H1 (cell line): ENCODE data around the gene KCND3.

Experiments
- HDAC2 ChIP-seq, 2 experiments: fragments of 300-600 bp in 1 of 2; sonication (generic) in 1 of 2; IDR thresholded peaks; 2 replicates each; pipeline ENCODE4 v1.6.1; 2011 to 2012; ENCODE audit warnings: low read depth in 2 of 2, low read length in 2 of 2, mild to moderate bottlenecking in 2 of 2, moderate library complexity in 2 of 2, borderline replicate concordance in 1 of 2, inconsistent platforms in 1 of 2
- NRF1 ChIP-seq: IDR thresholded peaks from 2 replicates; pipeline ENCODE4 v1.6.1; 2011; ENCODE audit warnings: mild to moderate bottlenecking, low read depth, low read length, improper control_type of control experiment
- PHF8 ChIP-seq: fragments of 200-600 bp; sonication (generic); conservative IDR thresholded peaks from 2 replicates; pipeline ENCODE4 v1.7.1; 2012; ENCODE audit warnings: low read depth, mild to moderate bottlenecking, inconsistent platforms, low read length, moderate library complexity
- POLR2A ChIP-seq, 2 experiments: IDR thresholded peaks; 1 replicate in 1 of 2; 2 replicates in 1 of 2; pipeline ENCODE4 v1.6.1; 2011; ENCODE audit warnings: low read depth in 2 of 2, low read length in 2 of 2, mild to moderate bottlenecking in 2 of 2; ENCODE audit errors: control extremely low read depth in 1 of 2
- RFX5 ChIP-seq: IDR thresholded peaks from 2 replicates; pipeline ENCODE4 v1.6.1; 2011; ENCODE audit warnings: low read depth, low read length, improper control_type of control experiment, borderline replicate concordance
- SIN3A ChIP-seq, 2 experiments: IDR thresholded peaks in 1 of 2; conservative IDR thresholded peaks in 1 of 2; 2 replicates each; pipeline ENCODE4 v1.6.1; 2011 to 2012; ENCODE audit warnings: low read length in 2 of 2, improper control_type of control experiment in 1 of 2, low read depth in 1 of 2, mild to moderate bottlenecking in 1 of 2
- TF ChIP-seq, protein P1 (sequence below), 3 experiments: IDR thresholded peaks; 1 replicate in 2 of 3; 2 replicates in 1 of 3; pipeline versions ENCODE4 v1.5.1 to v1.6.1; 2011; ENCODE audit warnings: low read length in 3 of 3, mild to moderate bottlenecking in 3 of 3, inconsistent platforms in 2 of 3, low read depth in 1 of 3, moderate library complexity in 1 of 3; ENCODE audit not compliant: insufficient read depth in 1 of 3; ENCODE audit errors: control extremely low read depth in 1 of 3
- TF ChIP-seq, protein P2 (sequence below): IDR thresholded peaks from 2 replicates; pipeline ENCODE4 v1.6.1; 2012; ENCODE audit warnings: low read length, inconsistent platforms
- TF ChIP-seq, protein P3 (sequence below): IDR thresholded peaks from 2 replicates; pipeline ENCODE4 v1.6.1; 2011; ENCODE audit warnings: low read length, improper control_type of control experiment
- TF ChIP-seq, protein P4 (sequence below): IDR thresholded peaks from 2 replicates; pipeline ENCODE4 v1.6.1; 2012; ENCODE audit warnings: inconsistent platforms

DNA sequence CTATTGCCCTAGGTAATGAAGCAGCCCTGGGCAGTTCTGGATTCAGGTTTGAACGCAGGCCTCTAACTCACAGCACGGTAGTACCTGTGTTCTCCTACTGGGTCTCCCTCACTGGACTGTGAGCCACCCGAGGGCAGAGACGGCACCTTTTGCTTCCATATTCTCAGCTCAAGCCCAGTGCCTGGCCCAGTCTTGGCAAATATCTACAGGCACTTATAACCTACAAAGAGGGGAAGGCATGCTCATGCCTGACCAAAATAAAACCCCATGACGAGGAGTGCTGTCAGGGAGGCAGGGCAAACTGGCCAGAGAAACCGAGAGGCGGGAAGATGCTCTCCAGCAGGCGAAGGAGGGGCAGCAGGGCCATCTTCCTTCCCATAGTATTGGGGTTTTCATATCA is 142.6 kb downstream of the KCND3 start:
- TF ChIP-seq, protein P1, sequence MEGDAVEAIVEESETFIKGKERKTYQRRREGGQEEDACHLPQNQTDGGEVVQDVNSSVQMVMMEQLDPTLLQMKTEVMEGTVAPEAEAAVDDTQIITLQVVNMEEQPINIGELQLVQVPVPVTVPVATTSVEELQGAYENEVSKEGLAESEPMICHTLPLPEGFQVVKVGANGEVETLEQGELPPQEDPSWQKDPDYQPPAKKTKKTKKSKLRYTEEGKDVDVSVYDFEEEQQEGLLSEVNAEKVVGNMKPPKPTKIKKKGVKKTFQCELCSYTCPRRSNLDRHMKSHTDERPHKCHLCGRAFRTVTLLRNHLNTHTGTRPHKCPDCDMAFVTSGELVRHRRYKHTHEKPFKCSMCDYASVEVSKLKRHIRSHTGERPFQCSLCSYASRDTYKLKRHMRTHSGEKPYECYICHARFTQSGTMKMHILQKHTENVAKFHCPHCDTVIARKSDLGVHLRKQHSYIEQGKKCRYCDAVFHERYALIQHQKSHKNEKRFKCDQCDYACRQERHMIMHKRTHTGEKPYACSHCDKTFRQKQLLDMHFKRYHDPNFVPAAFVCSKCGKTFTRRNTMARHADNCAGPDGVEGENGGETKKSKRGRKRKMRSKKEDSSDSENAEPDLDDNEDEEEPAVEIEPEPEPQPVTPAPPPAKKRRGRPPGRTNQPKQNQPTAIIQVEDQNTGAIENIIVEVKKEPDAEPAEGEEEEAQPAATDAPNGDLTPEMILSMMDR (IDR thresholded peaks at IDR 0.05; ENCODE audit: control extremely low read depth in 1 of 3, insufficient read depth in 1 of 3, low read depth in 1 of 3, low read length in 3 of 3): no peak
- TF ChIP-seq, protein P2, sequence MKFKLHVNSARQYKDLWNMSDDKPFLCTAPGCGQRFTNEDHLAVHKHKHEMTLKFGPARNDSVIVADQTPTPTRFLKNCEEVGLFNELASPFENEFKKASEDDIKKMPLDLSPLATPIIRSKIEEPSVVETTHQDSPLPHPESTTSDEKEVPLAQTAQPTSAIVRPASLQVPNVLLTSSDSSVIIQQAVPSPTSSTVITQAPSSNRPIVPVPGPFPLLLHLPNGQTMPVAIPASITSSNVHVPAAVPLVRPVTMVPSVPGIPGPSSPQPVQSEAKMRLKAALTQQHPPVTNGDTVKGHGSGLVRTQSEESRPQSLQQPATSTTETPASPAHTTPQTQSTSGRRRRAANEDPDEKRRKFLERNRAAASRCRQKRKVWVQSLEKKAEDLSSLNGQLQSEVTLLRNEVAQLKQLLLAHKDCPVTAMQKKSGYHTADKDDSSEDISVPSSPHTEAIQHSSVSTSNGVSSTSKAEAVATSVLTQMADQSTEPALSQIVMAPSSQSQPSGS: no peak
- TF ChIP-seq RFX5 (no peak), SIN3A (conservative IDR thresholded peaks at IDR 0.05 in 1 of 2, IDR thresholded peaks at IDR 0.05 in 1 of 2; ENCODE audit: low read depth in 1 of 2, low read length in 2 of 2) (no peak), POLR2A (IDR thresholded peaks at IDR 0.05; ENCODE audit: control extremely low read depth in 1 of 2, low read depth in 2 of 2, low read length in 2 of 2) (no peak), PHF8 (no peak), NRF1 (no peak), HDAC2 (IDR thresholded peaks at IDR 0.05; ENCODE audit: borderline replicate concordance in 1 of 2, low read depth in 2 of 2, low read length in 2 of 2) (no peak)
- TF ChIP-seq, protein P3, sequence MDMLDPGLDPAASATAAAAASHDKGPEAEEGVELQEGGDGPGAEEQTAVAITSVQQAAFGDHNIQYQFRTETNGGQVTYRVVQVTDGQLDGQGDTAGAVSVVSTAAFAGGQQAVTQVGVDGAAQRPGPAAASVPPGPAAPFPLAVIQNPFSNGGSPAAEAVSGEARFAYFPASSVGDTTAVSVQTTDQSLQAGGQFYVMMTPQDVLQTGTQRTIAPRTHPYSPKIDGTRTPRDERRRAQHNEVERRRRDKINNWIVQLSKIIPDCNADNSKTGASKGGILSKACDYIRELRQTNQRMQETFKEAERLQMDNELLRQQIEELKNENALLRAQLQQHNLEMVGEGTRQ: no peak
- TF ChIP-seq, protein P4, sequence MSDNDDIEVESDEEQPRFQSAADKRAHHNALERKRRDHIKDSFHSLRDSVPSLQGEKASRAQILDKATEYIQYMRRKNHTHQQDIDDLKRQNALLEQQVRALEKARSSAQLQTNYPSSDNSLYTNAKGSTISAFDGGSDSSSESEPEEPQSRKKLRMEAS: no peak
